ENCODE measurements around the gene KLHL3. TPM values are rescaled to one million over a fixed set of nuclear protein-coding genes. Genes with fewer than 3 reads are reported as not detected.

KLHL3 gene
- total and polyA plus RNA-seq, 2 experiments from 2014 or later, result 4.9 to 10.8 TPM

DNA sequence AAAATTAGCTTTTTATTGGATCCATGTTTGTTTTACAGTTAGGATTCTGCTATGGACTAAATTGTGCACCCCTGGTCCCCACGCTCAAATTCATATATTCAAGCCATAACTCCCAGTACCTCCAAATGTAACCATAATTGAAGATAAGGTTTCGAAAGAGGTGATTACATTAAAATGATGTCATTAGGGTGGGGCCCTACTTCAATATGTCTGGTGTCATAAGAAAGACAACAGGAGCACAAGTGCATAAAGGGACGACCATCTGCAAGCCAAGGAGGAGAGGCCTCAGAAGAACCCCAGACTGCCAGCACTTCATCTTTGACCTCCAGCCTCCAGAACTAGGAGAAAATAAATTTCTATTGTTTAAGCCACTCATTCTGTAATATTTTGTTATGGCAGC, 25.7 kb upstream of the KLHL3 start (continued):
- TF ChIP-seq POLR2AphosphoS5 (IDR thresholded peaks at IDR 0.05; ENCODE audit: low read depth) (no peak), NANOG (IDR thresholded peaks at IDR 0.05; ENCODE audit: borderline replicate concordance) (no peak), CREB1 (CRISPR knock-in tag; IDR thresholded peaks at IDR 0.05; ENCODE audit: low read depth) (no peak), EZH2 (IDR thresholded peaks at IDR 0.05; ENCODE audit: low read depth, unreplicated experiment) (no peak)
- TF ChIP-seq, protein P1, sequence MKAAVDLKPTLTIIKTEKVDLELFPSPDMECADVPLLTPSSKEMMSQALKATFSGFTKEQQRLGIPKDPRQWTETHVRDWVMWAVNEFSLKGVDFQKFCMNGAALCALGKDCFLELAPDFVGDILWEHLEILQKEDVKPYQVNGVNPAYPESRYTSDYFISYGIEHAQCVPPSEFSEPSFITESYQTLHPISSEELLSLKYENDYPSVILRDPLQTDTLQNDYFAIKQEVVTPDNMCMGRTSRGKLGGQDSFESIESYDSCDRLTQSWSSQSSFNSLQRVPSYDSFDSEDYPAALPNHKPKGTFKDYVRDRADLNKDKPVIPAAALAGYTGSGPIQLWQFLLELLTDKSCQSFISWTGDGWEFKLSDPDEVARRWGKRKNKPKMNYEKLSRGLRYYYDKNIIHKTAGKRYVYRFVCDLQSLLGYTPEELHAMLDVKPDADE (IDR thresholded peaks at IDR 0.05), result no peak

DNA sequence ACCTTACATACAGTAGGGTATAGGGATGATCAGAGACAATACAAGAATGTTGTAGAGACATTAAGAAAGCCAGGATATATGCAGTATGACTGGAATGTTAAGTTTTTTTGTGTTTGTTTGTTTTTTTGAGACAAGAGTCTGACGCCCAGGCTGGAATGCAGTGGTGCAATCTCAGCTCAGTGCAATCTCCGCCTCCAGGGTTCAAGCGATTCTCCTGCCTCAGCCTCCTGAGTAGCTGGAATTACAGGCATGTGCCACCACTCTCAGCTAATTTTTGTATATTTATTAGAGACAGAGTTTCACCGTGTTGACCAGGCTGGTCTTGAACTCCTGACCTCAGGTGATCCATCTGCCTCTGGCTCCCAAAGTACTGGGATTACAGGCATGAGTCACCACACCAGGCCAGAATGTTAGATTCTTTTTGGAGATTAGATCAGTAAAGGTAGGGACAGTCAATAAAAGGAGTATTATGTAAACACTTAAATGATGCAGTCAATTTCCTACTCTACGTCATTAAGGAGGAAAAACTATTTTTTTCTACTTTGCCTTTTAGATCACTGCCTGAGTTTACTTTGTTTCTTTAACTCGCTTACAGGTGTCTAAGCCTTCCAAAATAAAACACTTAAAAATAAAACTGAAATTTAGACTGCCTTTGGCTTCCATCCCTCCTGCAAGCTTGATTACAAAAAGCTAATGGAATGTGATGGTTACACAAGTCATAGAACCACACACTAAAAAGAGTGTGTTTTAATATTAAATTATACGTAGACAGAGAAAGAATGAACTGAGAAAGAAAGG, 25.0 kb upstream of the KLHL3 start:
- no peaks in the 10 kb centered on the region for H3K36me3 ChIP-seq (ENCODE audit: insufficient read depth)
- no peak overlapping the region for H3K27ac Mint-ChIP-seq
- peaks cover 12% of the 10 kb centered on the region; the same call in 2 of the 3 replicates for H3K36me3 Mint-ChIP-seq (ENCODE audit: low read depth)
- H3K4me1 Mint-ChIP-seq, result no peaks in the 10 kb centered on the region
- no peaks in the 10 kb centered on the region for H3K9me2 ChIP-seq (ENCODE audit: insufficient read depth)
- ATAC-seq (no peak), DNase-seq (ENCODE audit: low spot score) (no peak)
- H3K27me3 Mint-ChIP-seq (ENCODE audit: insufficient read depth, low read depth, poor library complexity), result no peaks in the 10 kb centered on the region
- no peak overlapping the region for H2AFZ ChIP-seq
- H3K9me3 Mint-ChIP-seq, result peaks cover 14% of the 10 kb centered on the region; the same call in 2 of the 3 replicates
- no peak overlapping the region for H3K4me3 Mint-ChIP-seq
- no peak overlapping the region for H3K27ac ChIP-seq (ENCODE audit: low read depth)
- no peaks in the 10 kb centered on the region for H3K79me2 ChIP-seq (replicated peaks; ENCODE audit: insufficient read depth)
- H3K4me2 ChIP-seq, result no peak overlapping the region
- H3K4me3 ChIP-seq, result no peak overlapping the region
- H4K20me1 ChIP-seq (replicated peaks; ENCODE audit: insufficient read depth), result no peaks in the 10 kb centered on the region
- H3K4me1 ChIP-seq (ENCODE audit: insufficient read depth), result no peaks in the 10 kb centered on the region
- H3F3A ChIP-seq (replicated peaks; ENCODE audit: low read depth), result no peaks in the 10 kb centered on the region
- no peaks in the 10 kb centered on the region for H3K27me3 ChIP-seq (ENCODE audit: insufficient read depth)
- TF ChIP-seq CREB1 (CRISPR knock-in tag; IDR thresholded peaks at IDR 0.05; ENCODE audit: low read depth) (no peak), ZNF331 (CRISPR knock-in tag; IDR thresholded peaks at IDR 0.05; ENCODE audit: low read depth) (no peak), EZH2phosphoT487 (IDR thresholded peaks at IDR 0.05; ENCODE audit: unreplicated experiment) (no peak), CTCF (conservative IDR thresholded peaks at IDR 0.05; ENCODE audit: low read depth in 2 of 2) (no peak), REST (IDR thresholded peaks at IDR 0.05; ENCODE audit: unreplicated experiment) (no peak), NANOG (IDR thresholded peaks at IDR 0.05; ENCODE audit: borderline replicate concordance) (no peak), JUNB (IDR thresholded peaks at IDR 0.05; ENCODE audit: unreplicated experiment) (no peak), STAT1 (IDR thresholded peaks at IDR 0.05; ENCODE audit: unreplicated experiment) (no peak)
- TF ChIP-seq, protein P2, sequence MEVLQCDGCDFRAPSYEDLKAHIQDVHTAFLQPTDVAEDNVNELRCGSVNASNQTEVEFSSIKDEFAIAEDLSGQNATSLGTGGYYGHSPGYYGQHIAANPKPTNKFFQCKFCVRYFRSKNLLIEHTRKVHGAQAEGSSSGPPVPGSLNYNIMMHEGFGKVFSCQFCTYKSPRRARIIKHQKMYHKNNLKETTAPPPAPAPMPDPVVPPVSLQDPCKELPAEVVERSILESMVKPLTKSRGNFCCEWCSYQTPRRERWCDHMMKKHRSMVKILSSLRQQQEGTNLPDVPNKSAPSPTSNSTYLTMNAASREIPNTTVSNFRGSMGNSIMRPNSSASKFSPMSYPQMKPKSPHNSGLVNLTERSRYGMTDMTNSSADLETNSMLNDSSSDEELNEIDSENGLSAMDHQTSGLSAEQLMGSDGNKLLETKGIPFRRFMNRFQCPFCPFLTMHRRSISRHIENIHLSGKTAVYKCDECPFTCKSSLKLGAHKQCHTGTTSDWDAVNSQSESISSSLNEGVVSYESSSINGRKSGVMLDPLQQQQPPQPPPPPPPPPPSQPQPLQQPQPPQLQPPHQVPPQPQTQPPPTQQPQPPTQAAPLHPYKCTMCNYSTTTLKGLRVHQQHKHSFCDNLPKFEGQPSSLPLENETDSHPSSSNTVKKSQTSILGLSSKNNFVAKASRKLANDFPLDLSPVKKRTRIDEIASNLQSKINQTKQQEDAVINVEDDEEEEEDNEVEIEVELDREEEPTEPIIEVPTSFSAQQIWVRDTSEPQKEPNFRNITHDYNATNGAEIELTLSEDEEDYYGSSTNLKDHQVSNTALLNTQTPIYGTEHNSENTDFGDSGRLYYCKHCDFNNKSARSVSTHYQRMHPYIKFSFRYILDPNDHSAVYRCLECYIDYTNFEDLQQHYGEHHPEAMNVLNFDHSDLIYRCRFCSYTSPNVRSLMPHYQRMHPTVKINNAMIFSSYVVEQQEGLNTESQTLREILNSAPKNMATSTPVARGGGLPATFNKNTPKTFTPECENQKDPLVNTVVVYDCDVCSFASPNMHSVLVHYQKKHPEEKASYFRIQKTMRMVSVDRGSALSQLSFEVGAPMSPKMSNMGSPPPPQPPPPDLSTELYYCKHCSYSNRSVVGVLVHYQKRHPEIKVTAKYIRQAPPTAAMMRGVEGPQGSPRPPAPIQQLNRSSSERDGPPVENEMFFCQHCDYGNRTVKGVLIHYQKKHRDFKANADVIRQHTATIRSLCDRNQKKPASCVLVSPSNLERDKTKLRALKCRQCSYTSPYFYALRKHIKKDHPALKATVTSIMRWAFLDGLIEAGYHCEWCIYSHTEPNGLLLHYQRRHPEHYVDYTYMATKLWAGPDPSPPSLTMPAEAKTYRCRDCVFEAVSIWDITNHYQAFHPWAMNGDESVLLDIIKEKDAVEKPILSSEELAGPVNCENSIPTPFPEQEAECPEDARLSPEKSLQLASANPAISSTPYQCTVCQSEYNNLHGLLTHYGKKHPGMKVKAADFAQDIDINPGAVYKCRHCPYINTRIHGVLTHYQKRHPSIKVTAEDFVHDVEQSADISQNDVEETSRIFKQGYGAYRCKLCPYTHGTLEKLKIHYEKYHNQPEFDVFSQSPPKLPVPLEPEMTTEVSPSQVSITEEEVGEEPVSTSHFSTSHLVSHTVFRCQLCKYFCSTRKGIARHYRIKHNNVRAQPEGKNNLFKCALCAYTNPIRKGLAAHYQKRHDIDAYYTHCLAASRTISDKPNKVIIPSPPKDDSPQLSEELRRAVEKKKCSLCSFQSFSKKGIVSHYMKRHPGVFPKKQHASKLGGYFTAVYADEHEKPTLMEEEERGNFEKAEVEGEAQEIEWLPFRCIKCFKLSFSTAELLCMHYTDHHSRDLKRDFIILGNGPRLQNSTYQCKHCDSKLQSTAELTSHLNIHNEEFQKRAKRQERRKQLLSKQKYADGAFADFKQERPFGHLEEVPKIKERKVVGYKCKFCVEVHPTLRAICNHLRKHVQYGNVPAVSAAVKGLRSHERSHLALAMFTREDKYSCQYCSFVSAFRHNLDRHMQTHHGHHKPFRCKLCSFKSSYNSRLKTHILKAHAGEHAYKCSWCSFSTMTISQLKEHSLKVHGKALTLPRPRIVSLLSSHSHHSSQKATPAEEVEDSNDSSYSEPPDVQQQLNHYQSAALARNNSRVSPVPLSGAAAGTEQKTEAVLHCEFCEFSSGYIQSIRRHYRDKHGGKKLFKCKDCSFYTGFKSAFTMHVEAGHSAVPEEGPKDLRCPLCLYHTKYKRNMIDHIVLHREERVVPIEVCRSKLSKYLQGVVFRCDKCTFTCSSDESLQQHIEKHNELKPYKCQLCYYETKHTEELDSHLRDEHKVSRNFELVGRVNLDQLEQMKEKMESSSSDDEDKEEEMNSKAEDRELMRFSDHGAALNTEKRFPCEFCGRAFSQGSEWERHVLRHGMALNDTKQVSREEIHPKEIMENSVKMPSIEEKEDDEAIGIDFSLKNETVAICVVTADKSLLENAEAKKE (CRISPR knock-in tag; IDR thresholded peaks at IDR 0.05), result no peak

Data from GM23338 (cell line).